ENCODE results near the gene AP4E1. TPM values are rescaled to one million over a fixed set of nuclear protein-coding genes. Genes with fewer than 3 reads are reported as not detected.
"Not testable (repeated sequence)": the region's sequence is repeated elsewhere in the genome, so short reads cannot be mapped to it uniquely, and the experiment has no call there.

AP4E1 gene
- total RNA-seq (19.2 TPM), polyA plus RNA-seq (5.3 TPM)

DNA sequence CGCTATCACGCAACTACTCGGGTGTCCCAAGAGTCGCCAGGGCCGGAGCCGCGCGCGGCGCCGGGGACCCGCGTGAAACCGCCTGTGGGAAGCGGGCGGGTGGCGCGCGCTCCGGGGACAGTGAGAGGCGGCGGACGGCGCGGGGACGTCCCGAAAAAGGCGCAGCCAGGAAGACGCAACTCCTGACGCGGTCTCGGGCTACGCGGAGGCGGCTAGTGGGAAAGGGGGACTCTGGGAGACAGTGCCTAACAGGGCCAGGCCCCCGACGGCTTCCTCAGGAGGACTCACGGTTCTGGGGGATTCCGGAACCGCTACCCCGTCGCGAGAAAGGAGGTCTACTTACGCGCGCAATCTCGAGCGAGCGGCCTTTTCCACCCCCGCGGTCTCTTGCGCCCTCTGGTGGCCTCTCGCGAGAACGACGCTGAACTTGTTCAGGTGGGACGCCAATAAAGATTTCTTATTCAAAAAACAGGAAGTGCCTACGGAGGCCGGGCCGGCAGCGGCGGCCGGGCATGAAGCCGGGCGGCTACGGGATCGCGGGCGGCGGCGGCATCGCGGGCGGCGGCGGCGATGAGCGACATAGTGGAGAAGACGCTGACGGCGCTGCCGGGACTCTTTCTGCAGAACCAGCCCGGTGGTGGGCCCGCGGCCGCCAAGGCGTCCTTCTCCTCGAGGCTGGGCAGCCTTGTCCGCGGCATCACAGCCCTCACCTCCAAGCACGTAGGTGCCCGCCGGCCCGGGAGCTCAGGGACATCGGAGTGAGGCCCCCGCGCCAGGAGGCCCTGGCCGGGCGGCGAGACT lies at the start of gene AP4E1:
Gene AP4E1, plus strand, starts transcription at position 475 of the 801 bp plus-strand sequence. Its CDS starts 96 bp downstream, at position 571.
- Histone ChIP-seq H3K27ac (ENCODE audit: low read depth) (peak within 1 kb of the TSS; percentile 92), H3K36me3 (ENCODE audit: insufficient read depth) (peaks cover 5% of the 10 kb centered on the region), H3K4me3 (ENCODE audit: low read depth, low read length) (peak within 1 kb of the TSS; percentile 91), H3K4me1 (ENCODE audit: insufficient read depth) (no peaks in the 10 kb centered on the region)
- WGBS: under 1% methylated on average over 100 of the region's 100 CpGs
- DNase-seq (ENCODE audit: extremely low spot score): peak; percentile 89

GRCh38 chr15:50860824-50861223 lies 47.7 kb upstream of the AP4E1 start:
- no peak overlapping the region for H3K4me3 ChIP-seq (ENCODE audit: low read depth, low read length)
- 72% methylated on average over 5 of the region's 5 CpGs for WGBS
- no peak for DNase-seq (ENCODE audit: extremely low spot score)
- H3K27ac ChIP-seq (ENCODE audit: low read depth): no peak overlapping the region
- no peaks in the 10 kb centered on the region for H3K36me3 ChIP-seq (ENCODE audit: insufficient read depth)
- H3K4me1 ChIP-seq (ENCODE audit: insufficient read depth): no peaks in the 10 kb centered on the region

DNA sequence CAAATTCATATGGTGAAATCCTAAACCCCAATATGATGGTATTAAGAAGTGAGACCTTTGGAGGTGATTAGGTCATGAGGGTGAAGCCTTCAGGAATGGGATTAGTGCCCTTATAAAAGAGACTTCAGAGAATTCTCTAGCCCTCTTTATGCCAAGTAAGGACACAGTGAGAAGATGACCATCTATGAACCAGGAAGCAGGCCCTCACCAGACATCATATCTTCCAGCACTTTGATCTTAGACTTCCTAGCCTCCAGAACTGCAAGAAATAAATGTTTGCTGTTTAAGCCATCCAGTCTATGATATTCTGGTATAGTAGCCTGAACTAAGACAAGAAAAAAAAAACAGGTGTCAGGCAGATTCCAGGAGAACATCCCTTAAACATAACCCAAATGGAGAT lies 45.9 kb upstream of the AP4E1 start:
- no peak for DNase-seq (ENCODE audit: extremely low spot score)

DNA sequence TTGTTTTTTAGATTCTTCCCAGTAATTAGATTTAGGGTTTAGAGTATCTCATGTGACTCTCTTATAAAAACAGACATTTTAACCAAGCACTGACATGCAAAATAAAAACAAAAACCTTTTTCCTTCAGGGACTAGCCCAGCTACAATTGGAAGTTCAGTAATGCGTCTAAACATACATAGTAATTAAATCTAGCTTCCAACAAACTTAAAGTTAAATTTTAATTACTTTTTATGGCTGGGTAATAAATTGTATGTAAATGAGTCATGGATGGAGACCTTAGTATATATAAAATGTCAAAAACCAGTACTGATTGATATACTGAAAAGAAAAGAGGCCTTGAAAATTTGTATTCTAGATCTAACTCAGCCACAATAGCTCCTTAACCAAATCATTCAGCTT lies 43.6 kb upstream of the AP4E1 start:
- H3K27ac ChIP-seq (ENCODE audit: low read depth): no peak overlapping the region
- no peaks in the 10 kb centered on the region for H3K4me1 ChIP-seq (ENCODE audit: insufficient read depth)
- H3K4me3 ChIP-seq (ENCODE audit: low read depth, low read length): no peak overlapping the region
- DNase-seq (ENCODE audit: extremely low spot score): no peak
- H3K36me3 ChIP-seq (ENCODE audit: insufficient read depth): no peaks in the 10 kb centered on the region
- 90% methylated on average over 1 of the region's 1 CpG for WGBS

More for the DNA sequence above, 45.9 kb upstream of the AP4E1 start:
- no peak overlapping the region for H3K4me3 ChIP-seq (ENCODE audit: low read depth, low read length)
- no peaks in the 10 kb centered on the region for H3K36me3 ChIP-seq (ENCODE audit: insufficient read depth)
- no peaks in the 10 kb centered on the region for H3K4me1 ChIP-seq (ENCODE audit: insufficient read depth)
- no peak overlapping the region for H3K27ac ChIP-seq (ENCODE audit: low read depth)

DNA sequence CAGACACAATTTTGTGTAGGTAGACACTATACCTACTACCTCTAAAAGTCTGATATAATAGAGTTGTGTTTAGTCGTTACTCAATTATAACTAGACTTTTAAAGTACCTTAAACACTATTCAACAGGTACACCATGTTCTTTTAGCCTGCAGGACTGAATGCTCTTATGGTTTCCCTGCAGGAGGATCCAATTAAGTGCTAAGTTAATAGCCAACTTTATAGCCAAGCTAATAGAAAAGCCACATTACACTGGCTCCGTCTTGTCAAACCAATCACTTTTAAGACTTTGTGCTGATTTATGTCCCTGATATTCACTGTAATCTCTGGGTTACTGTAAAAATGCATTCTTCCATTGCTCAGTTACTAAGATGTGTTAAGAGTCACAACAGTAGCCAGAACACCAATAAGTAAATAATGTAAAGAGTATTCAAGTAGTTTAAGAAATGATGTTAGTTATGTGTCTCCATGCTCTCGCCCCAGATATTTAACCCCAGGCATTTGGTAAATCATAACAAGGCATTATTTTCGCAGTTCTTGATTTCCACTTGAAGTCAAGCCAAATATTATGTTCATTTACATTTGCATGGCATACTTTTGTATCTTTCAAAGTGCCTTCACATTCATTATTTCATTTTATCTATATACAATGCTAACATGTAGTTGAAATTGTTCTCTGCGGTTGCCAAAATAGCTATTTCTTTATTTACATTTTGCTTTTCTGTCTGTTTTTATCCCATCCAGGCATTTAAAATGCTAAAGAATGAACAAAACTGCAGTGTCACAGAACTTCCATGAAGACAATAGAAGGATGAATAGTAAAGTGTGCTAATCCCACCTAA lies 42.7 kb upstream of the AP4E1 start:
- H3K36me3 ChIP-seq (ENCODE audit: insufficient read depth): no peaks in the 10 kb centered on the region
- no peak overlapping the region for H3K27ac ChIP-seq (ENCODE audit: low read depth)
- no peaks in the 10 kb centered on the region for H3K4me1 ChIP-seq (ENCODE audit: insufficient read depth)
- no peak for DNase-seq (ENCODE audit: extremely low spot score)
- WGBS: 82% methylated on average over 5 of the region's 5 CpGs
- H3K4me3 ChIP-seq (ENCODE audit: low read depth, low read length): no peak overlapping the region

DNA sequence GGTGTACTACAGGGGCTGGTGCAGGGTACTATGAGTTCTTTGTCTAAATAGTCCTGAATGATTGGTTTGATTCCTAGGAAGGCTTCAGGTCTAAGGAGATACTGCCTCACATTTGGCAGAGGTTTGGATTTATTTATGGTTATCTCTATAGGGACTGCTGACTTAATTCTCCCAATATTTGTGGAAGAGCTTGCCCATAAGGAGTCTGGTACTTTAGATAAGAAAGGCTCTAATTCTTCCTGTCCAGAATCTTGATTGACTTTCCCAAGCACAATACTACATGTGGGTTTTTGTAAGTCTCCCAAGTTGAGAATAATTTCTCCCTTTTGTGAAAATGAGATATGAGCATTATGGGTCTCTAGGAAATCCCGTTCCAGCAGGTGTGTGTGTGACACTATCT lies 36.7 kb upstream of the AP4E1 start:
- H3K4me3 ChIP-seq (ENCODE audit: low read depth, low read length): no peak overlapping the region
- WGBS: 81% methylated on average over 1 of the region's 1 CpG
- no peaks in the 10 kb centered on the region for H3K4me1 ChIP-seq (ENCODE audit: insufficient read depth)
- no peaks in the 10 kb centered on the region for H3K36me3 ChIP-seq (ENCODE audit: insufficient read depth)
- H3K27ac ChIP-seq (ENCODE audit: low read depth): no peak overlapping the region
- no peak for DNase-seq (ENCODE audit: extremely low spot score)

DNA sequence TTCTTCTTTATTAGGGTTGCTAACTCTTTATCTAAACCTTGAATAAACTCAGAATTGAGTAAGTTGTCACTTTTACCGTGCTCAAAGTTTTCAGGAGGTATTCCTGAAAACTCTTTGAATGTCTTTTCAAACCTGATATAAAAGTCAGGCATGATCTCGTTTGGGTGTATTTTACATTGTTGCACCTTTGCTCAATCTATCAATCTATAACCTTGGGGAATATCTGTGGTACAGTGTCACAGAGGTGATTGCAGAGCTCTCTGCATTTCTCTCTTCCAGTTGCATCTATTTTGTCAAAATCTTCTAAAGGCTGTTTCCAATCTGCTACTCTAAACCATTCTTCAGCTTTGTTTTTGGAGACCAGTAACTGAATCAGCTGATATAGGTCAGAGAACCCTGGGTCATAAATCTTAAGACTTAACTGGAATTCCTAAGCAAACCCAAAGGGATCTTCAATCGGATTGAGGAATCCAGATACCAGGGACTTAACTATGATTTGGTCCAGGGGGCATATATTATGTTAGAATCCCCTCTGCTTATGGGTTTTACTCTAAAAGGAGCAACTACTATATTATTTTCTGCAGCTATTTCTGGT lies 35.6 kb upstream of the AP4E1 start:
- WGBS: 46% methylated on average over 3 of the region's 3 CpGs
- DNase-seq (ENCODE audit: extremely low spot score): no peak
- no peaks in the 10 kb centered on the region for H3K4me1 ChIP-seq (ENCODE audit: insufficient read depth)
- H3K36me3 ChIP-seq (ENCODE audit: insufficient read depth): no peaks in the 10 kb centered on the region
- H3K4me3 ChIP-seq (ENCODE audit: low read depth, low read length): no peak overlapping the region
- no peak overlapping the region for H3K27ac ChIP-seq (ENCODE audit: low read depth)

GRCh38 chr15:50873935-50874361 lies 34.5 kb upstream of the AP4E1 start:
- Histone ChIP-seq H3K4me1 (ENCODE audit: insufficient read depth) (no peaks in the 10 kb centered on the region), H3K27ac (ENCODE audit: low read depth) (no peak overlapping the region), H3K36me3 (ENCODE audit: insufficient read depth) (no peaks in the 10 kb centered on the region), H3K4me3 (ENCODE audit: low read depth, low read length) (no peak overlapping the region)
- WGBS: 56% methylated on average over 9 of the region's 9 CpGs
- no peak for DNase-seq (ENCODE audit: extremely low spot score)

DNA sequence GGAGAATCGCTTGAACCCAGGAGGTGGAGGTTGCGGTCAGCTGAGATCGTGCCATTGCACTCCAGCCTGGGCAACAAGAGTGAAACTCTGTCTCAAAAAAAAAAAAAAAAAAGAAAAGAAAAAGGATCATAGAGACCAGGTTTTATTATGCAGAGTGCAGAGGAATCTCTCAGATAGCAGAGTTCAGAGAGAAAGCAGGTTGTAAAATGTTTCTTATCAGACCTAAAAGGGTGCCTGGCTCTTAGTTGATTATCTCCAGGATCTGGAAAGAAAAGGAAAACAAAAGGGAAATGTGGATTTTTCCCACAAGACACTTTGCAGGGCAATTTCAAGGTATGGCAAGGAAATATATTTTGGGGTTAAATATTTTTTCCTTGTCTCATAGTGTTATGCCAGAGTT lies 33.2 kb upstream of the AP4E1 start:
- 81% methylated on average over 3 of the region's 3 CpGs for WGBS
- H3K36me3 ChIP-seq (ENCODE audit: insufficient read depth); DNase-seq (ENCODE audit: extremely low spot score); H3K4me1 ChIP-seq (ENCODE audit: insufficient read depth); H3K27ac ChIP-seq (ENCODE audit: low read depth); H3K4me3 ChIP-seq (ENCODE audit: low read depth, low read length): not testable (repeated sequence)

GRCh38 chr15:50876260-50876988 lies 32.1 kb upstream of the AP4E1 start:
- Histone ChIP-seq H3K4me3 (ENCODE audit: low read depth, low read length) (no peak overlapping the region), H3K27ac (ENCODE audit: low read depth) (no peak overlapping the region), H3K36me3 (ENCODE audit: insufficient read depth) (no peaks in the 10 kb centered on the region), H3K4me1 (ENCODE audit: insufficient read depth) (no peaks in the 10 kb centered on the region)
- no peak for DNase-seq (ENCODE audit: extremely low spot score)
- WGBS: 70% methylated on average over 19 of the region's 19 CpGs

GRCh38 chr15:50876989-50877360 lies 31.5 kb upstream of the AP4E1 start:
- Histone ChIP-seq H3K4me3 (ENCODE audit: low read depth, low read length) (no peak overlapping the region), H3K36me3 (ENCODE audit: insufficient read depth) (no peaks in the 10 kb centered on the region), H3K4me1 (ENCODE audit: insufficient read depth) (no peaks in the 10 kb centered on the region), H3K27ac (ENCODE audit: low read depth) (no peak overlapping the region)
- peak; percentile 69 for DNase-seq (ENCODE audit: extremely low spot score)
- under 1% methylated on average over 8 of the region's 8 CpGs for WGBS

DNA sequence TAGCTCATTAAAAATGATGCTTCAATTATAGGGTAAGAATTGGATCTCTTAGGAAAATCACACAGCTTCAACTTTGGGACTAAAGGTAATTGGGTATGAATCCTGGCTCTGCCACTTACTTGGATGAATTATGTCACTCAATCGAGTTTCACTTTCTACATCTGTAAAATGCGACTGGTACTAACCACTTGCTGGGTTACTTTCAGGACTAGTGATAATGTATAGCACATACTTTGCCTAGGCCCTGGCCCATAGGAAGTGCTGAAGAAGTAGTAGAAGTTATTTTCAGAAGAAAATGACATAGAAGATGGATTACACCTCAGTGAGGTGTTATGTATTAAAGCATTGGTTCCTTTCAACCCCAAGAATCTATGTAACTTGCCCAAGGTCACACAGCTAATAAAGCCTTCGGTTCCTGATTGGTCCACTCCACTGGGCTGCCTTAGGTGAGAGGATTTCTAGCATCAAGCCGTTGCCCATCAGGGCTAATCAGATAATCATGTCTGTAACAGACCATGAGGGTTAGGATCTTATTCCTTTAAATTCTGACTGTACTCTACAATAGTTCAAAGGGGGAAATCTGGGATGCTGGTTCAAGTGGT lies 29.4 kb upstream of the AP4E1 start:
- H3K36me3 ChIP-seq (ENCODE audit: insufficient read depth): no peaks in the 10 kb centered on the region
- peaks cover 2% of the 10 kb centered on the region for H3K4me1 ChIP-seq (ENCODE audit: insufficient read depth)
- H3K4me3 ChIP-seq (ENCODE audit: low read depth, low read length): no peak overlapping the region
- DNase-seq (ENCODE audit: extremely low spot score): no peak
- WGBS: 76% methylated on average over 4 of the region's 4 CpGs
- no peak overlapping the region for H3K27ac ChIP-seq (ENCODE audit: low read depth)

GRCh38 chr15:50880206-50880605 lies 28.3 kb upstream of the AP4E1 start:
- Histone ChIP-seq H3K36me3 (ENCODE audit: insufficient read depth) (no peaks in the 10 kb centered on the region), H3K27ac (ENCODE audit: low read depth) (no peak overlapping the region), H3K4me1 (ENCODE audit: insufficient read depth) (peaks cover 2% of the 10 kb centered on the region), H3K4me3 (ENCODE audit: low read depth, low read length) (no peak overlapping the region)
- 88% methylated on average over 2 of the region's 2 CpGs for WGBS
- no peak for DNase-seq (ENCODE audit: extremely low spot score)

Measured in urinary bladder (tissue), 4 donors.